ENCODE results near the gene CSMD2. TPM values are rescaled to one million over a fixed set of nuclear protein-coding genes. Genes with fewer than 3 reads are reported as not detected.

The CSMD2 gene
- total and polyA plus RNA-seq, 2 of the 8 experiments (the other 6 are each of a cell fraction or from before 2014, with no cell fraction given): 7.0 to 14.7 TPM

DNA sequence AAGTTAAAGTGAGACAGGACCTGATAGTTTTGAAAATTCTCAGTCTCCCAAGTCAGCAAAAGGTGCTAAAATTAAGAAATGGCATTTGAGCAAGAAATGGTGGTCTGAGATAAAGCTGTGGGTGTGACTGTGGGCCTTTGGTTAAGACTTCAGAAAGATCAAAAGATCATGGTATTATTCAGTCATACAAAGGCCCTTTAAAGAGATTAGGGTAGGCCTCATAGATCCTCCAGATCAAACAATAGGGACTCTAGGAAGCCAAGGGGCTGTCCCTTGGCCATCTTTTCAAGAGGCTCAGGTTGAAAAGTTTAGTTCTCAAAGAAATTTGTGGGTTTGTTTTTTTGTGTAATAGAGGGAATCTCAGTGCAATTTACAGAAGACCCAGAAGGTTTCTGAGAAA is 292.8 kb downstream of the CSMD2 start:
- H3K27me3 ChIP-seq (replicated peaks in 1 of 4; ENCODE audit: control insufficient read depth in 3 of 4, extremely low read depth in 1 of 4, insufficient read depth in 3 of 4, low read length in 3 of 4): no peaks in the 10 kb centered on the region
- CTCF ChIA-PET (ENCODE audit: partially characterized antibody): interaction anchor here (0.8 to 1.5 kb wide), 3 partner anchors 10 to 233 kb away, joined by 3 to 6 read pairs (median 5); no protein-coding TSS in a partner anchor
- no peak for FAIRE-seq

More for the DNA sequence above, 292.8 kb downstream of the CSMD2 start:
- H3K23me2 ChIP-seq (ENCODE audit: low read depth, low read length): no peaks in the 10 kb centered on the region
- H4K5ac ChIP-seq (ENCODE audit: insufficient read length, low read depth, low read length): no peak overlapping the region
- POLR2A ChIA-PET (ENCODE audit: partially characterized antibody): interaction anchor here (0.9 kb wide), 1 partner anchor 21 kb away, joined by 3 read pairs; no protein-coding TSS in a partner anchor
- H2BK120ac ChIP-seq (replicated peaks; ENCODE audit: low read depth, low read length): no peak overlapping the region
- H2BK20ac ChIP-seq (ENCODE audit: low read length): no peak overlapping the region
- H2BK5ac ChIP-seq (ENCODE audit: low read depth, low read length): no peak overlapping the region
- no peak overlapping the region for H4K91ac ChIP-seq (replicated peaks; ENCODE audit: insufficient read length, low read length)
- no peaks in the 10 kb centered on the region for H3K79me2 ChIP-seq (ENCODE audit: control insufficient read depth in 1 of 2, insufficient read depth in 2 of 2, low read length in 2 of 2)
- no peak overlapping the region for H3K4me2 ChIP-seq (ENCODE audit: insufficient read depth in 1 of 2, low read depth in 2 of 2, low read length in 2 of 2)
- no peak overlapping the region for H2BK12ac ChIP-seq (ENCODE audit: low read depth, low read length)
- H3K4ac ChIP-seq (replicated peaks; ENCODE audit: insufficient read length, low read depth, low read length): no peak overlapping the region
- H3K4me1 ChIP-seq (replicated peaks in 1 of 4; ENCODE audit: control insufficient read depth in 3 of 4, insufficient read depth in 4 of 4, low read length in 3 of 4): peaks cover 0 to 4% (median 1%) of the 10 kb centered on the region in 4 experiments; a peak in 4 of 7 replicates
- H2AK5ac ChIP-seq (ENCODE audit: low read depth, low read length): no peak overlapping the region
- no peaks in the 10 kb centered on the region; a peak in 1 of 4 replicates for H3K9me3 ChIP-seq (ENCODE audit: insufficient read depth in 2 of 2, low read depth in 1 of 2, low read length in 1 of 2)
- TF ChIP-seq SP1 (IDR thresholded peaks at IDR 0.05; ENCODE audit: low read depth, low read length): no peak
- TF ChIP-seq SRF (IDR thresholded peaks at IDR 0.05; ENCODE audit: low read depth, low read length): no peak
- no peak for TF ChIP-seq E2F6 (IDR thresholded peaks at IDR 0.05)
- TF ChIP-seq NANOG (IDR thresholded peaks at IDR 0.05; ENCODE audit: insufficient read depth, low read depth, low read length, poor library complexity, severe bottlenecking): no peak
- no peak for TF ChIP-seq RXRA (IDR thresholded peaks at IDR 0.05; ENCODE audit: insufficient read depth, low read depth, low read length)
- TF ChIP-seq, protein P1, sequence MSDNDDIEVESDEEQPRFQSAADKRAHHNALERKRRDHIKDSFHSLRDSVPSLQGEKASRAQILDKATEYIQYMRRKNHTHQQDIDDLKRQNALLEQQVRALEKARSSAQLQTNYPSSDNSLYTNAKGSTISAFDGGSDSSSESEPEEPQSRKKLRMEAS (IDR thresholded peaks at IDR 0.05): no peak
- TF ChIP-seq SIX5 (IDR thresholded peaks at IDR 0.05; ENCODE audit: low read depth, low read length): no peak
- no peak for TF ChIP-seq TAF7 (optimal IDR thresholded peaks at IDR 0.05; ENCODE audit: borderline replicate concordance, low read depth, low read length)
- no peak for TF ChIP-seq ZNF274 (IDR thresholded peaks at IDR 0.05; ENCODE audit: borderline replicate concordance, extremely low read depth, low read length)
- TF ChIP-seq FOSL1 (IDR thresholded peaks at IDR 0.05; ENCODE audit: insufficient read depth, low read depth, low read length): no peak
- no peak for TF ChIP-seq ASH2L (IDR thresholded peaks at IDR 0.05; ENCODE audit: low read length)
- TF ChIP-seq BRCA1 (IDR thresholded peaks at IDR 0.05; ENCODE audit: low read depth, low read length): no peak
- H3K27ac ChIP-seq (ENCODE audit: low read depth, low read length): no peak overlapping the region
- no peaks in the 10 kb centered on the region; the same call in 1 of the 2 replicates for H3K79me1 ChIP-seq (ENCODE audit: low read depth, low read length)
- no peak overlapping the region for H3K18ac ChIP-seq (ENCODE audit: extremely low read depth, low read length)
- H3K14ac ChIP-seq (ENCODE audit: insufficient read length): no peak overlapping the region
- H3K36me3 ChIP-seq (ENCODE audit: control insufficient read depth in 2 of 4, insufficient read depth in 4 of 4, low read length in 3 of 4): no peaks in the 10 kb centered on the region; a peak in 1 of 8 replicates
- no peak overlapping the region for H4K8ac ChIP-seq (ENCODE audit: extremely low read depth, insufficient read depth, low read length)
- no peaks in the 10 kb centered on the region for H4K20me1 ChIP-seq (replicated peaks in 1 of 2; ENCODE audit: control insufficient read depth in 1 of 2, insufficient read depth in 2 of 2, low read length in 2 of 2)
- H3K23ac ChIP-seq (ENCODE audit: insufficient read length): no peak overlapping the region
- no peak overlapping the region for H3K56ac ChIP-seq (replicated peaks; ENCODE audit: insufficient read length, low read depth, low read length)
- H3K9ac ChIP-seq (replicated peaks in 1 of 4; ENCODE audit: extremely low read depth in 1 of 4, low read depth in 3 of 4, low read length in 3 of 4): no peak overlapping the region
- no peak overlapping the region for H2BK15ac ChIP-seq (ENCODE audit: low read length)
- H2AFZ ChIP-seq (ENCODE audit: low read length): no peak overlapping the region
- DNase-seq (ENCODE audit: low read depth in 1 of 2, low spot score in 2 of 2): no peak
- no peak overlapping the region for H3K4me3 ChIP-seq (ENCODE audit: extremely low read depth in 1 of 4, insufficient read depth in 2 of 4, low read depth in 3 of 4, low read length in 4 of 4)
